Neural progenitor cell (in vitro differentiated cells): Measurements from ENCODE around the gene TPM1. TPM values are rescaled to one million over a fixed set of nuclear protein-coding genes. Genes with fewer than 3 reads are reported as not detected.

Experiments
- DNase-seq: peaks from one replicate; pipeline ENCODE4 v3.0.0-alpha.2; 2016; ENCODE audit warnings: low spot score
- H2AFZ ChIP-seq: fragments of 200-600 bp; sonication (generic); replicated peaks from 2 replicates; pipeline ENCODE4 v1.6.1; 2016; ENCODE audit warnings: antibody characterized with exemption
- H3F3A ChIP-seq: fragments of 200-600 bp; sonication (generic); 2 replicates; pipeline ENCODE4 v1.6.1; 2016; ENCODE audit warnings: antibody characterized with exemption, low read depth
- H3K27ac ChIP-seq: fragments of 200-600 bp; sonication (generic); 2 replicates; pipeline ENCODE4 v1.5.1; 2016; ENCODE audit warnings: mild to moderate bottlenecking
- H3K27me3 ChIP-seq: fragments of 200-600 bp; sonication (generic); 2 replicates; pipeline ENCODE4 v1.6.1; 2016; ENCODE audit warnings: mild to moderate bottlenecking, moderate library complexity
- H3K36me3 ChIP-seq: fragments of 200-600 bp; sonication (generic); 2 replicates; pipeline ENCODE4 v1.5.1; 2016
- H3K4me1 ChIP-seq: fragments of 200-600 bp; sonication (generic); 2 replicates; pipeline ENCODE4 v1.6.1; 2016; ENCODE audit warnings: mixed run types
- H3K4me2 ChIP-seq: fragments of 200-600 bp; sonication (generic); 2 replicates; pipeline ENCODE4 v1.6.1; 2016
- H3K4me3 ChIP-seq: fragments of 200-600 bp; sonication (generic); 2 replicates; pipeline ENCODE4 v1.5.1; 2016
- H3K79me2 ChIP-seq: fragments of 200-600 bp; sonication (generic); 2 replicates; pipeline ENCODE4 v1.6.1; 2016; ENCODE audit warnings: low read depth
- H3K9ac ChIP-seq: fragments of 200-600 bp; sonication (generic); 2 replicates; pipeline ENCODE4 v1.6.1; 2016
- H3K9me3 ChIP-seq: fragments of 200-600 bp; sonication (generic); 2 replicates; pipeline ENCODE4 v1.5.1; 2016; ENCODE audit warnings: low read depth
- H4K20me1 ChIP-seq: fragments of 200-600 bp; sonication (generic); 2 replicates; pipeline ENCODE4 v1.6.1; 2016; ENCODE audit warnings: low read depth
- H3K27ac Mint-ChIP-seq: 3 replicates; pipeline ENCODE4 v1.8.0; 2021; ENCODE audit warnings: mixed read lengths
- H3K27me3 Mint-ChIP-seq: 2 replicates; pipeline ENCODE4 v1.8.0; 2022; ENCODE audit warnings: low read depth, mild to moderate bottlenecking, inconsistent platforms, moderate library complexity, mixed read lengths; ENCODE audit not compliant: insufficient read depth
- H3K36me3 Mint-ChIP-seq: 3 replicates; pipeline ENCODE4 v1.8.0; 2021; ENCODE audit warnings: mixed read lengths
- H3K4me1 Mint-ChIP-seq: 3 replicates; pipeline ENCODE4 v1.8.0; 2021; ENCODE audit warnings: mixed read lengths
- H3K4me3 Mint-ChIP-seq: 3 replicates; pipeline ENCODE4 v1.8.0; 2021; ENCODE audit warnings: mild to moderate bottlenecking, moderate library complexity, mixed read lengths
- H3K9me3 Mint-ChIP-seq: 3 replicates; pipeline ENCODE4 v1.8.0; 2020; ENCODE audit warnings: mixed read lengths
- CTCF ChIP-seq: fragments of 200-600 bp; sonication (generic); IDR thresholded peaks from 2 replicates; pipeline ENCODE4 v1.5.1; 2017; ENCODE audit warnings: antibody characterized with exemption, mild to moderate bottlenecking
- EZH2 ChIP-seq: fragments of 200-600 bp; sonication (generic); IDR thresholded peaks from 2 replicates; pipeline ENCODE4 v1.6.1; 2017; ENCODE audit warnings: antibody characterized with exemption, mild to moderate bottlenecking, moderate library complexity
- EZH2phosphoT487 ChIP-seq: fragments of 200-600 bp; sonication (generic); IDR thresholded peaks from 2 replicates; pipeline ENCODE4 v1.6.1; 2017; ENCODE audit warnings: antibody characterized with exemption
- total RNA-seq: library from RNA; depleted of rRNA; stranded (reverse); fragments of >200 nt; gene quantifications from 2 replicates; pipeline ENCODE4 v1.2.3, GENCODE V29; 2015; ENCODE audit warnings: low replicate concordance

TPM1 gene
- total RNA-seq, 1 donor from 2014 or later: 623 TPM

GRCh38 chr15:63067976-63068743, 25.6 kb downstream of the TPM1 start:
- Mint-ChIP-seq H3K4me3 (no peak overlapping the region), H3K36me3 (peaks cover 48% of the 10 kb centered on the region), H3K27me3 (no peaks in the 10 kb centered on the region), H3K27ac (no peak overlapping the region), H3K9me3 (no peaks in the 10 kb centered on the region), H3K4me1 (peaks cover 10% of the 10 kb centered on the region)
- TF ChIP-seq EZH2 (no peak), CTCF (no peak), EZH2phosphoT487 (no peak)
- peaks cover 70% of the 10 kb centered on the region for H3F3A ChIP-seq
- H3K4me3 ChIP-seq: no peak overlapping the region
- no peaks in the 10 kb centered on the region for H3K9me3 ChIP-seq
- no peak overlapping the region for H3K9ac ChIP-seq
- no peak overlapping the region for H2AFZ ChIP-seq
- H3K79me2 ChIP-seq: no peaks in the 10 kb centered on the region
- peaks cover 13% of the 10 kb centered on the region for H4K20me1 ChIP-seq
- DNase-seq: no peak
- no peak overlapping the region for H3K27ac ChIP-seq
- no peaks in the 10 kb centered on the region for H3K27me3 ChIP-seq
- peaks cover 22% of the 10 kb centered on the region for H3K36me3 ChIP-seq
- peaks cover 9% of the 10 kb centered on the region for H3K4me1 ChIP-seq
- H3K4me2 ChIP-seq: no peak overlapping the region

GRCh38 chr15:63069616-63070090, 27.1 kb downstream of the TPM1 start:
- Histone ChIP-seq H3F3A (peaks cover 70% of the 10 kb centered on the region), H4K20me1 (peaks cover 13% of the 10 kb centered on the region), H3K27me3 (no peaks in the 10 kb centered on the region), H3K79me2 (no peaks in the 10 kb centered on the region), H3K4me1 (peaks cover 9% of the 10 kb centered on the region), H3K4me3 (no peak overlapping the region), H3K4me2 (no peak overlapping the region), H3K36me3 (peaks cover 10% of the 10 kb centered on the region), H3K9ac (no peak overlapping the region), H3K9me3 (no peaks in the 10 kb centered on the region), H3K27ac (peak overlapping the region; percentile 9), H2AFZ (no peak overlapping the region)
- Mint-ChIP-seq H3K36me3 (peaks cover 40% of the 10 kb centered on the region), H3K4me1 (peaks cover 6% of the 10 kb centered on the region), H3K27me3 (no peaks in the 10 kb centered on the region), H3K27ac (no peak overlapping the region), H3K9me3 (no peaks in the 10 kb centered on the region), H3K4me3 (no peak overlapping the region)
- TF ChIP-seq EZH2phosphoT487 (no peak), CTCF (no peak), EZH2 (no peak)
- no peak for DNase-seq

- no peak overlapping the region for H3K9ac ChIP-seq
- H3K27ac ChIP-seq: peak overlapping the region; percentile 55
- TF ChIP-seq EZH2 (no peak), CTCF (no peak), EZH2phosphoT487 (no peak)
- no peak overlapping the region for H3K4me3 ChIP-seq
- Mint-ChIP-seq H3K27ac (no peak overlapping the region), H3K27me3 (no peaks in the 10 kb centered on the region), H3K36me3 (peaks cover 36% of the 10 kb centered on the region), H3K4me3 (no peak overlapping the region), H3K9me3 (no peaks in the 10 kb centered on the region), H3K4me1 (peaks cover 6% of the 10 kb centered on the region)
- peaks cover 10% of the 10 kb centered on the region for H3K36me3 ChIP-seq
- peaks cover 14% of the 10 kb centered on the region for H3K4me1 ChIP-seq
- no peaks in the 10 kb centered on the region for H3K27me3 ChIP-seq
- H4K20me1 ChIP-seq: peaks cover 12% of the 10 kb centered on the region
- H3F3A ChIP-seq: peaks cover 72% of the 10 kb centered on the region
- no peaks in the 10 kb centered on the region for H3K9me3 ChIP-seq
- no peak overlapping the region for H2AFZ ChIP-seq
- DNase-seq: no peak
- H3K4me2 ChIP-seq: no peak overlapping the region
- H3K79me2 ChIP-seq: no peaks in the 10 kb centered on the region
Observed at GRCh38 chr15:63070681-63071129, 28.2 kb downstream of the TPM1 start.
